ENCODE measurements around the gene RGL4. TPM values are rescaled to one million over a fixed set of nuclear protein-coding genes. Genes with fewer than 3 reads are reported as not detected.

RGL4 gene
- total RNA-seq, 2 experiments from 2014 or later, result 0.97 TPM; not detected in 1

DNA sequence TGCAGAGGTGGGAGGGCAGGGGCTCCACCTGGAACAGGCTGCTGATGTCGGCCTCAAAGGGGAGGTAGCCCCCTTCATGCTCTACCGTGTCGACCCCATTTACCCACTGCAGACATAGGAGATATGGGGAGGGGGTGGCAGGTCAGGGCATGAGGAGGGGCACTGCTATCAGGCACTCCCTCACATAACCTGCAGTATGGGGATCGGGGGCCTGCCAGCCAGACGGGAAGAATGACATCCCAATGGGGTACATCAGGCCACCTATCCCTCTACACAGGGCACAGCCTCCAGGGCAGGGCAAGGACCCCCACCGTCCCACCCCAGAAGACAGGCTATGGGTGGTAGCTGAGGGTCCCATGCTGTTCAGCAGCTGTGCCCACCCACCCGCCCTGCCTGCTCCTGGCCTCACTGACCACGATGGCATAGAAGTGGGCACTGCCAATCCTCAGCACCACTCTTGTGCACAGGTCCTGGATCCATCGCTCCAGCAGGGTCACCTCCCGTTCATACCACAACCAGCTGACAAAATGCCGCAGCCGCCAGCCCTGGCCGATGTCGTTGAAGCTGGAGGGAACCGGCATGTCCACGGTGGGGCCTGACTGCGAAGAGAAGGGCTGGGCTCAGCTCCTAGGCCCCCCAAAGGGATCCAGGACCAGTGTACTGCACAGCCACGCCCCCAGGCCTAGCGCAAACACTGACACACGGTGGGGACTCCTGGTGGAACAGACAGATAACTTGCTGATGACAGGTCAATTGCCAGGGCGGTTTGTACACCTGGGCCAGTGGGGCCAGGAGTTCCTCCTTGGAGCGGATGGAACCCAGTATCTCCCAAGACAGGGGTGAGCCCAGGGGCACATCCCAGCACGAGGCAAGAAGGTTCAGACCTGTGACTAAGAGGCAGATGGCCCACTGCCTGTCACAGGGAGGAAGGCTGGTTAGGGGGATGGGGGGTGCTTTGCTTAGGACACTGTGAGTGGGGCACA, 24.1 kb downstream of the RGL4 start:
- Histone ChIP-seq H2AFZ (ENCODE audit: low read length) (no peak overlapping the region), H3K4me2 (ENCODE audit: low read length) (no peak overlapping the region), H3K4me3 (ENCODE audit: low read depth, low read length, poor library complexity, severe bottlenecking) (no peak overlapping the region), H3K27ac (ENCODE audit: low read depth, low read length, poor library complexity, severe bottlenecking) (no peak overlapping the region), H3K9me3 (ENCODE audit: low read length) (no peaks in the 10 kb centered on the region), H4K20me1 (ENCODE audit: insufficient read depth, low read length) (no peaks in the 10 kb centered on the region), H3K79me2 (ENCODE audit: insufficient read depth, low read depth, low read length) (peaks cover 13% of the 10 kb centered on the region; the same call in 1 of the 2 replicates), H3K4me1 (ENCODE audit: insufficient read depth, low read length, poor library complexity, severe bottlenecking) (peaks cover 15% of the 10 kb centered on the region), H3K9me2 (ENCODE audit: insufficient read depth, low read length) (no peaks in the 10 kb centered on the region), H3K36me3 (ENCODE audit: insufficient read depth, low read length) (peaks cover 40% of the 10 kb centered on the region; the same call in 1 of the 2 replicates)
- BruUV-seq (replicated peaks), result no TSS peak
- no peak for DNase-seq (ENCODE audit: low spot score)
- POLR2A ChIA-PET, result no interaction called here
- TF ChIP-seq, protein P1, sequence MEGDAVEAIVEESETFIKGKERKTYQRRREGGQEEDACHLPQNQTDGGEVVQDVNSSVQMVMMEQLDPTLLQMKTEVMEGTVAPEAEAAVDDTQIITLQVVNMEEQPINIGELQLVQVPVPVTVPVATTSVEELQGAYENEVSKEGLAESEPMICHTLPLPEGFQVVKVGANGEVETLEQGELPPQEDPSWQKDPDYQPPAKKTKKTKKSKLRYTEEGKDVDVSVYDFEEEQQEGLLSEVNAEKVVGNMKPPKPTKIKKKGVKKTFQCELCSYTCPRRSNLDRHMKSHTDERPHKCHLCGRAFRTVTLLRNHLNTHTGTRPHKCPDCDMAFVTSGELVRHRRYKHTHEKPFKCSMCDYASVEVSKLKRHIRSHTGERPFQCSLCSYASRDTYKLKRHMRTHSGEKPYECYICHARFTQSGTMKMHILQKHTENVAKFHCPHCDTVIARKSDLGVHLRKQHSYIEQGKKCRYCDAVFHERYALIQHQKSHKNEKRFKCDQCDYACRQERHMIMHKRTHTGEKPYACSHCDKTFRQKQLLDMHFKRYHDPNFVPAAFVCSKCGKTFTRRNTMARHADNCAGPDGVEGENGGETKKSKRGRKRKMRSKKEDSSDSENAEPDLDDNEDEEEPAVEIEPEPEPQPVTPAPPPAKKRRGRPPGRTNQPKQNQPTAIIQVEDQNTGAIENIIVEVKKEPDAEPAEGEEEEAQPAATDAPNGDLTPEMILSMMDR (conservative IDR thresholded peaks at IDR 0.05; ENCODE audit: low read length), result no peak
- no peak for TF ChIP-seq EZH2phosphoT487 (IDR thresholded peaks at IDR 0.05; ENCODE audit: borderline replicate concordance, low read depth, low read length)
- intact Hi-C loops (cut with micrococcal nuclease; ENCODE audit: unreplicated experiment), result no loop called here
- CTCF ChIA-PET (ENCODE audit: unreplicated experiment), result no interaction called here

- CTCF ChIA-PET (ENCODE audit: unreplicated experiment), result no interaction called here
- no peak for DNase-seq (ENCODE audit: low spot score)
- Histone ChIP-seq H3K27ac (ENCODE audit: low read depth, low read length, poor library complexity, severe bottlenecking) (no peak overlapping the region), H3K4me1 (ENCODE audit: insufficient read depth, low read length, poor library complexity, severe bottlenecking) (peaks cover 15% of the 10 kb centered on the region), H3K36me3 (ENCODE audit: insufficient read depth, low read length) (peaks cover 30% of the 10 kb centered on the region; the same call in 1 of the 2 replicates), H3K9me3 (ENCODE audit: low read length) (no peaks in the 10 kb centered on the region), H3K79me2 (ENCODE audit: insufficient read depth, low read depth, low read length) (peaks cover 13% of the 10 kb centered on the region; the same call in 1 of the 2 replicates), H3K4me3 (ENCODE audit: low read depth, low read length, poor library complexity, severe bottlenecking) (peak overlapping the region; percentile 79), H3K4me2 (ENCODE audit: low read length) (peak overlapping the region; percentile 80), H3K9me2 (ENCODE audit: insufficient read depth, low read length) (no peaks in the 10 kb centered on the region), H4K20me1 (ENCODE audit: insufficient read depth, low read length) (no peaks in the 10 kb centered on the region), H2AFZ (ENCODE audit: low read length) (no peak overlapping the region)
- TF ChIP-seq, protein P1 (conservative IDR thresholded peaks at IDR 0.05; ENCODE audit: low read length), result no peak
- TF ChIP-seq EZH2phosphoT487 (IDR thresholded peaks at IDR 0.05; ENCODE audit: borderline replicate concordance, low read depth, low read length), result no peak
- POLR2A ChIA-PET, result interaction anchor here (0.7 kb wide), 1 partner anchor 20 kb away, joined by 3 read pairs; no protein-coding TSS in a partner anchor
- intact Hi-C loops (cut with micrococcal nuclease; ENCODE audit: unreplicated experiment), result no loop called here
- no TSS peak for BruUV-seq (replicated peaks)
Observed at GRCh38 chr22:23715806-23716375, 25.1 kb downstream of the RGL4 start.
